D721Med (cell line): ENCODE results near the gene DHDH.
A peak's percentile ranks its signal among the peaks of the same experiment; 100 is the strongest.

Experiments used
- DNase-seq: peaks from one replicate; pipeline ENCODE4 v3.0.0; 2011; ENCODE audit warnings: low spot score; ENCODE audit not compliant: insufficient read length
- FAIRE-seq: peaks from 2 replicates; lab custom pipeline; 2011; peaks lifted over from hg19 to GRCh38; lab: Jason Lieb, UNC
- CTCF ChIP-seq: IDR thresholded peaks from 2 replicates; pipeline ENCODE4 v1.5.1; 2012; ENCODE audit warnings: mild to moderate bottlenecking, control low read depth; ENCODE audit not compliant: insufficient read depth; ENCODE audit errors: missing control alignments

DHDH gene

DNA sequence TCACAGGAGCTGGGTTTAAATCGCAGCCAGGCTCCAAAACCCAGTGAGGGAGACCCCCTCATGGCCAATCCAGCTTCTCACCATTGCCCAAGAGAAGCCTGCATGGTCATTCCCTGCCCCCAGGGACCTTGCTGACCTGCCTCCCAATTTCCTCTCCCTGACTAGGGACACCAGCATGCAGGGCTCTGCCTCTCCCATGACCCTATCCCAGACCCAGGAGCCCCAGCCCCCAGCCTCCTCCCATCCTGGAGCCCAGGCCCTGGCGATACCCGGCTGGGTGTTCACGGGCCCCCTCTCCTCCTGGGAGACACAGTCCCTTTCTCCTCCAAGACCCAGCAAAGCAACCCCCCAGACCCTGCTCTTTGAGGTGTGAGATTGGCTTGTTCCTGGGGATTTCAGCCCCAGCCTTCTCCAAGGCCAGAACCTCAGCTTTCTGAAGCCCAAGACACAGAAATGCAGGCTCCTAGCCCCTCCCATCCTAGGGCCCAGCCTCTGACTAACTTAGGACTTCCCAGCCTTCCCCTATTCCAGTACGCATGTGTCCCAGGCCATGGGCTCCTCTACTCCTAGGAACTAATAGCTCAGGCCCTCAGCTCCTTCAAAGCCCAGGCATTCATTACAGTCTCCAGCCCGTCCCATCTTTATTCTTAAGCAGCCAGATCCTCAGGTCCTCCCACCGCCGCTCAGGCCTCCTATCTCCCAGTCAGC, 58.5 kb downstream of the DHDH start:
- no peak for DNase-seq
- no peak for FAIRE-seq
- TF ChIP-seq CTCF: no peak

GRCh38 chr19:48992581-48993174, 59.2 kb downstream of the DHDH start:
- FAIRE-seq (no peak), DNase-seq (no peak)
- no peak for TF ChIP-seq CTCF

DNA sequence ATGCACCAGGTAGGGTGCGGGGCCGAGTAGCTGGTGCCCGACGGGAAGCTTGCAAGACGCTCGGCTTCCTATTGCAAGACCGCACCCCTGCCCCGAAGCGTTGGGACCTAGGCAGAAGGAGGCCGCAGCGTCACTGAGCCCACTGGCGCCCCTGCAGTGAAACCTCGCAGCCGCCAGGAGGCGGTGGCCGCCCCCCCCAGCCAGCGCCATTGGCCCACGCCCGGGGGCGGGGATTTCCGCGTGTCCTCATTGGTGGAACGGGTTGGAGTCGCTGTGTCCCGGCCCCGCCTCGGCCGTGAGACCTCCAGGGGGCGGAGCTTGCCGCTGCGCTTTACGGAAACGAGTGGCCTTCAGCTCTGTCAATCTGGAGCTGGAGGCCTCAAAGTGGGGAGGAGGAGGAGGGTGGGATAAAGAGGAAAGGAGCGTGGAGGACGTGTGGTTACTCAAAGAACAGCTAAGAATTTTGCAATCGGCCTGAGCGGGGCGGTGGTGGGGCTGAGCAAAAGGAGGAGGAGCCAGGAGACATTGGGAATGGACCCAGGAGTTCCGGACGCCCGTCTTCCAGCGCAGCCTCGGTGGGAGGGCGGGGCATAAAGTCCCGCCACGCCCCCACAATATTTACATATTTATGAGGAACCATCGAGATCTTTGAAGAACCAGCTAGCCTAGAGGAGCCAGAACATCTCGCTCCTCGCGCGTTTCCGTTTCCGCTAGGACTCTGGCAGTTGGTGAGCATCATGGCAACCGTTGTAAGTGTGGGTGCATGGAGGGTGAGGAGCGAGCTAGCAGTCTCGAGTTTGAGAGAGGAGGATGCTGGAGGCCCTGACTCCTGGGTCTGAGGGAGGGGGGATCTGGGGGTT, 59.9 kb downstream of the DHDH start, which contains the start of the genes GYS1 and RUVBL2:
Gene GYS1 (minus strand): TSS at position 135 of the 860 bp plus-strand sequence. CDS start 197 bp downstream, outside the sequence.
Gene RUVBL2 (plus strand): TSS at position 713 of the 860 bp plus-strand sequence. CDS start 25 bp downstream, at position 738.
- TF ChIP-seq CTCF: peak; percentile 60
- DNase-seq: peak; percentile 94
- FAIRE-seq: peak; percentile 35

- TF ChIP-seq CTCF: no peak
- FAIRE-seq (no peak), DNase-seq (no peak)
These were observed 60.5 kb downstream of the DHDH start for GRCh38 chr19:48994035-48994386.
